Mesenchymal stem cell (in vitro differentiated cells and primary cell): Measurements from ENCODE around the gene RPUSD4. TPM values are rescaled to one million over a fixed set of nuclear protein-coding genes. Genes with fewer than 3 reads are reported as not detected.

ENCODE experiments used
- DNase-seq: peaks from one replicate; pipeline ENCODE4 v3.0.0-alpha.2; 2013
- H2AFZ ChIP-seq: one replicate; pipeline ENCODE4 v1.6.1; 2013; ENCODE audit warnings: low read depth, mild to moderate bottlenecking, control low read depth, inconsistent platforms, low read length, moderate library complexity
- H2AK5ac ChIP-seq: 2 replicates; pipeline ENCODE4 v1.6.1; 2013; ENCODE audit warnings: low read length, moderate library complexity, mild to moderate bottlenecking, inconsistent platforms; ENCODE audit not compliant: severe bottlenecking
- H2BK120ac ChIP-seq: one replicate; pipeline ENCODE4 v1.6.1; 2013; ENCODE audit warnings: low read depth, mild to moderate bottlenecking, inconsistent platforms, low read length, moderate library complexity
- H2BK12ac ChIP-seq, 2 experiments: one replicate each; pipeline ENCODE4 v1.6.1; 2013; ENCODE audit warnings: inconsistent platforms in 2 of 2, low read length in 2 of 2, mild to moderate bottlenecking in 2 of 2, moderate library complexity in 2 of 2, control low read depth in 1 of 2
- H2BK15ac ChIP-seq: one replicate; pipeline ENCODE4 v1.6.1; 2013; ENCODE audit warnings: mild to moderate bottlenecking, low read depth, inconsistent platforms; ENCODE audit not compliant: poor library complexity, severe bottlenecking
- H2BK5ac ChIP-seq: 2 replicates; pipeline ENCODE4 v1.6.1; 2013; ENCODE audit warnings: low read depth, mild to moderate bottlenecking, low read length, control low read depth, inconsistent platforms; ENCODE audit not compliant: poor library complexity, severe bottlenecking
- H3K14ac ChIP-seq, 2 experiments: one replicate each; pipeline ENCODE4 v1.6.1; 2013; ENCODE audit warnings: inconsistent platforms in 2 of 2, low read length in 2 of 2, control low read depth in 1 of 2, mild to moderate bottlenecking in 1 of 2, moderate library complexity in 1 of 2
- H3K18ac ChIP-seq, 2 experiments: one replicate each; pipeline ENCODE4 v1.6.1; 2013; ENCODE audit warnings: inconsistent platforms in 2 of 2, low read length in 2 of 2, control low read depth in 1 of 2, low read depth in 1 of 2, mild to moderate bottlenecking in 1 of 2
- H3K23ac ChIP-seq, 2 experiments: one replicate each; pipeline ENCODE4 v1.6.1; 2013; ENCODE audit warnings: inconsistent platforms in 2 of 2, low read length in 2 of 2, mild to moderate bottlenecking in 2 of 2, moderate library complexity in 2 of 2, control low read depth in 1 of 2
- H3K27ac ChIP-seq: 2 replicates; pipeline ENCODE4 v1.5.1; 2013; ENCODE audit warnings: mild to moderate bottlenecking, moderate library complexity, low read length, control low read depth, inconsistent platforms; ENCODE audit not compliant: poor library complexity, severe bottlenecking
- H3K27me3 ChIP-seq, 2 experiments: 2 replicates each; pipeline versions ENCODE4 v1.6.1 to v1.7.0; 2013; ENCODE audit warnings: low read length in 2 of 2, mild to moderate bottlenecking in 2 of 2, moderate library complexity in 2 of 2, control low read depth in 1 of 2, inconsistent platforms in 1 of 2; ENCODE audit not compliant: control insufficient read depth in 1 of 2, insufficient read depth in 1 of 2
- H3K36me3 ChIP-seq, 2 experiments: 2 replicates each; pipeline versions ENCODE4 v1.6.1 to v1.7.0; 2013; ENCODE audit warnings: low read length in 2 of 2, control low read depth in 1 of 2, inconsistent platforms in 1 of 2, low read depth in 1 of 2, mild to moderate bottlenecking in 1 of 2; ENCODE audit not compliant: insufficient read depth in 2 of 2, control insufficient read depth in 1 of 2
- H3K4ac ChIP-seq, 2 experiments: one replicate each; pipeline ENCODE4 v1.6.1; 2013; ENCODE audit warnings: inconsistent platforms in 2 of 2, low read length in 2 of 2, mild to moderate bottlenecking in 2 of 2, moderate library complexity in 2 of 2, control low read depth in 1 of 2, low read depth in 1 of 2
- H3K4me1 ChIP-seq: 2 replicates; pipeline ENCODE4 v1.6.1; 2013; ENCODE audit warnings: low read depth, low read length, control low read depth; ENCODE audit not compliant: control insufficient read depth, insufficient read depth
- H3K4me2 ChIP-seq: 2 replicates; pipeline ENCODE4 v1.6.1; 2013; ENCODE audit warnings: low read length, mild to moderate bottlenecking, inconsistent platforms; ENCODE audit not compliant: poor library complexity, severe bottlenecking
- H3K4me3 ChIP-seq, 2 experiments: 2 replicates each; pipeline versions ENCODE4 v1.5.1 to v1.7.0; 2013; ENCODE audit warnings: low read length in 2 of 2, mild to moderate bottlenecking in 2 of 2, control low read depth in 1 of 2, low read depth in 1 of 2; ENCODE audit not compliant: insufficient read depth in 1 of 2
- H3K79me1 ChIP-seq: replicated peaks from 2 replicates; pipeline ENCODE4 v1.6.1; 2013; ENCODE audit warnings: mild to moderate bottlenecking, control low read depth, low read length, inconsistent platforms; ENCODE audit not compliant: poor library complexity, severe bottlenecking
- H3K9ac ChIP-seq: 2 replicates; pipeline ENCODE4 v1.7.0; 2013; ENCODE audit warnings: mild to moderate bottlenecking, low read length, moderate library complexity
- H3K9me3 ChIP-seq: 2 replicates; pipeline ENCODE4 v1.7.0; 2013; ENCODE audit warnings: mild to moderate bottlenecking, low read length; ENCODE audit not compliant: control insufficient read depth
- H4K8ac ChIP-seq: one replicate; pipeline ENCODE4 v1.6.1; 2013; ENCODE audit warnings: inconsistent platforms, mild to moderate bottlenecking, low read length, moderate library complexity
- H4K91ac ChIP-seq: one replicate; pipeline ENCODE4 v1.6.1; 2013; ENCODE audit warnings: mild to moderate bottlenecking, low read length, inconsistent platforms
- WGBS: methylation state at CpG from one replicate; pipeline ENCODE4 v1.1.7; 2013; ENCODE audit warnings: mixed read lengths; 5-methylcytosine and 5-hydroxymethylcytosine counted together
- polyA plus RNA-seq, 2 experiments: library from polyadenylated mRNA; stranded (reverse); fragments of 200-250 nt; gene quantifications; one replicate each; pipeline ENCODE4 v1.2.3, GENCODE V29; 2013

Gene RPUSD4, protein sequence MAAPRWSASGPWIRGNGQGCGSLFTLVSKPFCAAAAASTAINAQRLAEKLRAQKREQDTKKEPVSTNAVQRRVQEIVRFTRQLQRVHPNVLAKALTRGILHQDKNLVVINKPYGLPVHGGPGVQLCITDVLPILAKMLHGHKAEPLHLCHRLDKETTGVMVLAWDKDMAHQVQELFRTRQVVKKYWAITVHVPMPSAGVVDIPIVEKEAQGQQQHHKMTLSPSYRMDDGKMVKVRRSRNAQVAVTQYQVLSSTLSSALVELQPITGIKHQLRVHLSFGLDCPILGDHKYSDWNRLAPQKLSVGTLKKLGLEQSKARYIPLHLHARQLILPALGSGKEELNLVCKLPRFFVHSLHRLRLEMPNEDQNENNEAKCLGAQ
- 11.2 TPM for polyA plus RNA-seq (2013, experiment 1 of 2)
- polyA plus RNA-seq (2013, experiment 2 of 2): 11.4 TPM

DNA sequence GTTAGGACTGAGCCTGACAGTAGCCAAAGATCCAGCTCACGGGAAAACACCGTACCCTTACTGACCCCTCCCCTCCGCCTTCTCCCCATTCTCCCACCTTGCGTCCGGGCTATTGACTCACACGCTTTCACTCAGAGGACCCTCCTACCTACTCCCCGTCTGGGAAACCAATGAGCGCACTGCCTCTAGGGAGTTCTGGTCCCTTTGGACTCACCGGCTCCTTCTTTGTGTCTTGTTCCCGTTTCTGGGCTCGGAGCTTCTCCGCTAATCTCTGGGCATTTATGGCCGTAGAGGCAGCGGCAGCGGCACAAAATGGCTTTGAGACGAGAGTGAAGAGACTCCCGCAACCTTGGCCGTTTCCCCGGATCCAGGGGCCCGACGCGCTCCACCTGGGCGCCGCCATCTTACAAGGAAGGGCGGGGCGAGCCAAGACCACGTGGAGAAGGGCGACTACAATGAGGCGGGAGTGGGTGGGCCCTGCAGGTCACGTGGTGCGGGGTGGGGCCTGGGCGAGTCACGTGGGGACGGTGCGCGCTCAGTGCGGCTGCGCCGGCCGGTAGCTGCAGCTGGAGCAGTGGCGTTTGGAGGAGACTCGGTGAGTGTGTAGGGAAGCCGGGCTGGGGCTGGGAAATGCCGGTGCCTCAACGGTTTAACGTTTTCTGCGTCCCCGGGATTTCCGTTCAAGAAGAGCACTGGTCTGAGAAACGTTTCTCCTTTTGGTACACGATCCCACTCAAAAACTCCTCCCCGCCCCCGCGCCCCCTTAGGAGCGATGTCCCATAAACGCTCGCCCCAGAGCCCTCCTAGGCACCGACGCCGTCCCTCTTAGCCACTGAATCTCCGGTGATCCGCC, at the start of gene RPUSD4, which contains the start of gene FAM118B:
Gene RPUSD4, minus strand, starts transcription at position 415 of the 853 bp plus-strand sequence. Its CDS starts 12 bp downstream, at position 403.
Gene FAM118B, plus strand, starts transcription at position 547 of the 853 bp plus-strand sequence. CDS start 23,220 bp downstream, outside the sequence.
- Histone ChIP-seq H4K91ac (no peak within 1 kb of the TSS), H2BK5ac (no peak within 1 kb of the TSS), H2BK15ac (peak within 1 kb of the TSS; percentile 68), H3K9me3 (no peaks in the 10 kb centered on the region), H3K4ac (peak within 1 kb of the TSS; percentile 7 to 75), H3K36me3 (peaks cover 8 to 35% of the 10 kb centered on the region in 2 experiments), H2AFZ (peak within 1 kb of the TSS; percentile 80), H3K9ac (peak within 1 kb of the TSS; percentile 95), H3K4me1 (peaks cover 3% of the 10 kb centered on the region), H3K4me2 (peak within 1 kb of the TSS; percentile 86), H2AK5ac (no peak within 1 kb of the TSS), H3K18ac (peak within 1 kb of the TSS; percentile 57 to 82), H2BK120ac (no peak within 1 kb of the TSS), H3K27ac (peak within 1 kb of the TSS; percentile 71), H3K4me3 (peak within 1 kb of the TSS; percentile 84 to 96), H2BK12ac (no peak within 1 kb of the TSS), H3K23ac (peak within 1 kb of the TSS in 1 of 2 experiments; percentile 90), H3K14ac (peak within 1 kb of the TSS in 1 of 2 experiments; percentile 90), H4K8ac (peak within 1 kb of the TSS; percentile 70), H3K27me3 (no peaks in the 10 kb centered on the region), H3K79me1 (peaks cover 23% of the 10 kb centered on the region)
- peak; percentile 96 for DNase-seq
- WGBS: under 1% methylated on average over 61 of the region's 62 CpGs

DNA sequence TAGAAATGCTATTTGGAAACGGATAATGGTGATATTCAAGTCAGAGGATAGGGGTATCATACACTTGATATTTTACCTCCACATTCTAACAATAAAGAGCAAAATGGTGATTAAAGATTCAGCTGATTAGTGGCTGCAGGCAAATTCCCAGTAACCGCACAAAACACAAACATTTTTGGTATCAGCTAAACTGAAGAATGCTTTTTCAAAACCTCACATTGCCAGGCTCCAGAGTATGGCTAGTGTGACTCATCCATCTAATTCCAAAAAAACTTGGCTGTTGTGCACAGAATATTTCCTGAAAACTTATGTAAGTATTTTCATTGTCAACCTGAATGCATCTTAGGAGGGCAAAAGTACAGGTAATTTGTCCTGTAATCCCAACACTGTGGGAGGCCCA, 46.3 kb upstream of the RPUSD4 start:
- no peak overlapping the region for H3K4me3 ChIP-seq
- no peak overlapping the region for H2BK12ac ChIP-seq
- H4K91ac ChIP-seq: no peak overlapping the region
- no peak overlapping the region for H2BK120ac ChIP-seq
- peak; percentile 42 for DNase-seq
- H2BK15ac ChIP-seq: no peak overlapping the region
- no peak overlapping the region for H3K9ac ChIP-seq
- peaks cover 2% of the 10 kb centered on the region for H3K4me1 ChIP-seq
- H3K79me1 ChIP-seq: peaks cover 3% of the 10 kb centered on the region
- no peak overlapping the region for H4K8ac ChIP-seq
- no peak overlapping the region for H2BK5ac ChIP-seq
- no peak overlapping the region for H3K4me2 ChIP-seq
- H3K23ac ChIP-seq: no peak overlapping the region
- peaks cover 25 to 71% of the 10 kb centered on the region in 2 experiments for H3K36me3 ChIP-seq
- no peak overlapping the region for H2AK5ac ChIP-seq
- no peak overlapping the region for H3K14ac ChIP-seq
- no peaks in the 10 kb centered on the region for H3K27me3 ChIP-seq
- H3K4ac ChIP-seq: no peak overlapping the region
- no peaks in the 10 kb centered on the region for H3K9me3 ChIP-seq
- H3K18ac ChIP-seq: no peak overlapping the region
- 81% methylated on average over 1 of the region's 2 CpGs for WGBS
- H2AFZ ChIP-seq: no peak overlapping the region
- H3K27ac ChIP-seq: no peak overlapping the region

DNA sequence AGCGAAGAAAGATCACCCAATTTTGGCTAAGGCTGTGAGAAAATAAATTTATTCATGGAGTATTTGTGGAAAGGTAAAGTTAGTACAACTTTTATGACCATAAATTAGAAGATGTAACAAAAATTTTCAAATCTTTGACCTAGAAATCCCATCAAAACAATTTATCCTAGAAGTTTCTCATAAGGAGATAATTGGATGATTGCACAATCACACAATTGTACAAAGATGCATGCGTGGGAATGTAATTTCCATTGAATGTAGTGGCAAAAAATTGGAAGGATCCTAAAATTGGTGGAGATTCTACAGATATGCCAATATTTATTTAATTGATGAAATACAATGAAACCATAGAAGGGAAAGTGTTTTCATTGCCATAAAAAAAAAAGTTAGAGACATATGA, 45.7 kb upstream of the RPUSD4 start:
- Histone ChIP-seq H4K8ac (no peak overlapping the region), H3K27ac (no peak overlapping the region), H2BK5ac (no peak overlapping the region), H4K91ac (no peak overlapping the region), H2AFZ (no peak overlapping the region), H3K36me3 (peaks cover 28 to 70% of the 10 kb centered on the region in 2 experiments), H3K4me1 (peaks cover 2% of the 10 kb centered on the region), H3K23ac (no peak overlapping the region), H2BK120ac (no peak overlapping the region), H3K14ac (no peak overlapping the region), H3K4me3 (no peak overlapping the region), H2BK12ac (no peak overlapping the region), H3K9me3 (no peaks in the 10 kb centered on the region), H3K4me2 (no peak overlapping the region), H3K9ac (no peak overlapping the region), H2BK15ac (no peak overlapping the region), H2AK5ac (no peak overlapping the region), H3K27me3 (no peaks in the 10 kb centered on the region), H3K18ac (no peak overlapping the region), H3K4ac (no peak overlapping the region), H3K79me1 (peaks cover 3% of the 10 kb centered on the region)
- no peak for DNase-seq
- 100% methylated on average over 1 of the region's 2 CpGs for WGBS

DNA sequence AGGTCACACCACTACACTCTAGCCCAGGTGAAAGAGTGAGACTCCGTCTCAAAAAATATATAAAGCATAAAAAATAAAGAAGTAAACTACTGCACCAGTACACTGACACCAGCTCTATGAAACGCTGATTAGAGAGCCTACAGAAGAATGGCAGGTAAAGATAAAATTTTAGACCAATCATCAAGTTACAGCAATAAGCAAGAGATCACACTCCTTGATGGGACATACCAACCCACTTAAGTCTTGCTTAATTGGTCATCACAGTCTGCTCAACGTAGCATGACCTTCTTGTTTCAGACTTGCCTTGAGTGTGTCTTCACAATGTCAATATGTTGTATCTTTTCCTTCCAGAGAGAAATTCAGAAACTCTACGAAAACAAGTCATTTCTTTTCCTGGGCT, 44.8 kb upstream of the RPUSD4 start:
- H3K18ac ChIP-seq: no peak overlapping the region
- H2AFZ ChIP-seq: no peak overlapping the region
- H3K4ac ChIP-seq: no peak overlapping the region
- peaks cover 28 to 67% of the 10 kb centered on the region in 2 experiments for H3K36me3 ChIP-seq
- no peak overlapping the region for H3K4me3 ChIP-seq
- no peaks in the 10 kb centered on the region for H3K9me3 ChIP-seq
- H2BK15ac ChIP-seq: no peak overlapping the region
- H2AK5ac ChIP-seq: no peak overlapping the region
- H2BK12ac ChIP-seq: no peak overlapping the region
- WGBS: 94% methylated on average over 3 of the region's 4 CpGs
- no peaks in the 10 kb centered on the region for H3K27me3 ChIP-seq
- H2BK5ac ChIP-seq: no peak overlapping the region
- H3K4me2 ChIP-seq: no peak overlapping the region
- H3K9ac ChIP-seq: no peak overlapping the region
- H4K91ac ChIP-seq: no peak overlapping the region
- DNase-seq: no peak
- H2BK120ac ChIP-seq: no peak overlapping the region
- H3K79me1 ChIP-seq: peaks cover 3% of the 10 kb centered on the region
- no peak overlapping the region for H3K23ac ChIP-seq
- H3K14ac ChIP-seq: no peak overlapping the region
- peaks cover 2% of the 10 kb centered on the region for H3K4me1 ChIP-seq
- H3K27ac ChIP-seq: no peak overlapping the region
- H4K8ac ChIP-seq: no peak overlapping the region
